ENCODE results near the gene CAPN12.
"Not testable (repeated sequence)": the region's sequence is repeated elsewhere in the genome, so short reads cannot be mapped to it uniquely, and the experiment has no call there.

Gene CAPN12

GRCh38 chr19:38788478-38789243, 44.4 kb upstream of the CAPN12 start, which contains the start of gene LGALS7B:
Gene LGALS7B, plus strand, starts transcription at chr19:38789200. Its CDS starts 27 bp downstream, at chr19:38789227.
- H3K9me3 ChIP-seq (ENCODE audit: severe bottlenecking), result no peaks in the 10 kb centered on the region
- no peak within 1 kb of the TSS for H3K4me3 ChIP-seq (ENCODE audit: low read depth, low read length)
- no peak within 1 kb of the TSS for H3K27ac ChIP-seq
- H3K27me3 ChIP-seq (ENCODE audit: insufficient read depth, low read depth, severe bottlenecking), result no peaks in the 10 kb centered on the region
- TF ChIP-seq CTCF (IDR thresholded peaks at IDR 0.05; ENCODE audit: low read depth, low read length), result no peak
- no peak for DNase-seq
- H3K36me3 ChIP-seq, result no peaks in the 10 kb centered on the region

- no peak for DNase-seq
- Histone ChIP-seq H3K9me3 (ENCODE audit: severe bottlenecking) (no peaks in the 10 kb centered on the region), H3K4me3 (ENCODE audit: low read depth, low read length) (no peak overlapping the region), H3K36me3 (no peaks in the 10 kb centered on the region), H3K27ac (no peak overlapping the region), H3K27me3 (ENCODE audit: insufficient read depth, low read depth, severe bottlenecking) (no peaks in the 10 kb centered on the region)
- TF ChIP-seq CTCF (IDR thresholded peaks at IDR 0.05; ENCODE audit: low read depth, low read length), result no peak
Observed at GRCh38 chr19:38786572-38787265, 42.4 kb upstream of the CAPN12 start.

- not testable (repeated sequence) for H3K9me3 ChIP-seq (ENCODE audit: severe bottlenecking); H3K27me3 ChIP-seq (ENCODE audit: insufficient read depth, low read depth, severe bottlenecking); H3K4me3 ChIP-seq (ENCODE audit: low read depth, low read length); DNase-seq; H3K36me3 ChIP-seq; H3K27ac ChIP-seq
Observed at GRCh38 chr19:38786061-38786460, 41.8 kb upstream of the CAPN12 start.

- Histone ChIP-seq H3K9me3 (ENCODE audit: severe bottlenecking) (no peaks in the 10 kb centered on the region), H3K27ac (no peak overlapping the region), H3K27me3 (ENCODE audit: insufficient read depth, low read depth, severe bottlenecking) (no peaks in the 10 kb centered on the region), H3K4me3 (ENCODE audit: low read depth, low read length) (no peak overlapping the region), H3K36me3 (no peaks in the 10 kb centered on the region)
- no peak for DNase-seq
- TF ChIP-seq CTCF (IDR thresholded peaks at IDR 0.05; ENCODE audit: low read depth, low read length), result no peak
Observed at GRCh38 chr19:38785187-38785699, 41.0 kb upstream of the CAPN12 start.

- TF ChIP-seq CTCF (IDR thresholded peaks at IDR 0.05; ENCODE audit: low read depth, low read length), result no peak
- Histone ChIP-seq H3K36me3 (no peaks in the 10 kb centered on the region), H3K4me3 (ENCODE audit: low read depth, low read length) (no peak overlapping the region), H3K9me3 (ENCODE audit: severe bottlenecking) (no peaks in the 10 kb centered on the region), H3K27ac (no peak overlapping the region), H3K27me3 (ENCODE audit: insufficient read depth, low read depth, severe bottlenecking) (no peaks in the 10 kb centered on the region)
- DNase-seq, result no peak
Observed at GRCh38 chr19:38784224-38784623, 40.0 kb upstream of the CAPN12 start.

GRCh38 chr19:38782212-38782611, 37.9 kb upstream of the CAPN12 start:
- not testable (repeated sequence) for H3K27ac ChIP-seq; H3K27me3 ChIP-seq (ENCODE audit: insufficient read depth, low read depth, severe bottlenecking); H3K36me3 ChIP-seq; DNase-seq; H3K4me3 ChIP-seq (ENCODE audit: low read depth, low read length); H3K9me3 ChIP-seq (ENCODE audit: severe bottlenecking)

Measured in WERI-Rb-1 (cell line).